Lung (tissue), 12 donors: ENCODE data around the gene BGLAP. TPM values are rescaled to one million over a fixed set of nuclear protein-coding genes. Genes with fewer than 3 reads are reported as not detected.
"Not testable (repeated sequence)": the region's sequence is repeated elsewhere in the genome, so short reads cannot be mapped to it uniquely, and the experiment has no call there.

Source experiments
- ATAC-seq: fragments of 200-7000 bp; cut with Tn5 transposase; one replicate; pipeline ENCODE4 v1.9.1; 2020; ENCODE audit warnings: moderate number of reproducible peaks; ENCODE audit not compliant: insufficient read depth, low FRiP score
- DNase-seq, 3 donors: peaks; one replicate each; pipeline ENCODE4 v3.0.0-alpha.2; 2013 to 2017
- H3K27ac ChIP-seq, 2 donors: one replicate each; pipeline ENCODE4 v1.5.1; 2013; ENCODE audit warnings: mild to moderate bottlenecking in 2 of 2, moderate library complexity in 2 of 2, control low read depth in 1 of 2, inconsistent platforms in 1 of 2, low read depth in 1 of 2, low read length in 1 of 2
- H3K27me3 ChIP-seq, 3 donors: one replicate each; pipeline ENCODE4 v1.5.1; 2013; ENCODE audit warnings: low read length in 2 of 3; ENCODE audit not compliant: control insufficient read depth in 3 of 3, insufficient read depth in 3 of 3
- H3K36me3 ChIP-seq, 4 donors: one replicate each; pipeline ENCODE4 v1.5.1; 2013; ENCODE audit warnings: low read length in 4 of 4, mild to moderate bottlenecking in 1 of 4, moderate library complexity in 1 of 4; ENCODE audit not compliant: control insufficient read depth in 4 of 4, insufficient read depth in 4 of 4
- H3K4me1 ChIP-seq, 5 donors: one replicate each; pipeline ENCODE4 v1.5.1; 2013; ENCODE audit warnings: low read length in 5 of 5, mild to moderate bottlenecking in 2 of 5, moderate library complexity in 1 of 5; ENCODE audit not compliant: control insufficient read depth in 5 of 5, insufficient read depth in 5 of 5
- H3K4me3 ChIP-seq: one replicate; pipeline ENCODE4 v1.5.1; 2013; ENCODE audit warnings: mild to moderate bottlenecking, control low read depth, moderate library complexity
- H3K9ac ChIP-seq, 2 donors: one replicate each; pipeline ENCODE4 v1.5.1; 2013; ENCODE audit warnings: low read length in 2 of 2, control low read depth in 1 of 2; ENCODE audit not compliant: insufficient read depth in 1 of 2
- H3K9me3 ChIP-seq, 4 donors: one replicate each; pipeline ENCODE4 v1.5.1; 2013; ENCODE audit warnings: low read length in 3 of 4, mild to moderate bottlenecking in 1 of 4, moderate library complexity in 1 of 4; ENCODE audit not compliant: control insufficient read depth in 4 of 4, insufficient read depth in 3 of 4
- CTCF ChIP-seq: IDR thresholded peaks from 2 replicates; pipeline ENCODE4 v1.5.1; 2012; ENCODE audit warnings: mild to moderate bottlenecking; ENCODE audit errors: control extremely low read depth, extremely low read depth
- WGBS, 2 donors: extraction: QIAGEN DNeasy Blood & Tissue Kit; methylation state at CpG; one replicate each; pipeline ENCODE4 v1.1.7; 2013; 5-methylcytosine and 5-hydroxymethylcytosine counted together
- polyA plus RNA-seq, 2 donors: library from polyadenylated mRNA; stranded (reverse); fragments of 200-250 nt; gene quantifications; one replicate each; pipeline ENCODE4 v1.2.1, GENCODE V29; 2013
- total RNA-seq, 2 donors: library from RNA; depleted of rRNA in 1 of 2; stranded (reverse); fragments of >200 nt in 1 of 2; gene quantifications; one replicate each; pipeline ENCODE4 v1.2.1, GENCODE V29; 2014 to 2021
- donor health status: control.
- donor health status: control.
- donor health status: Bipolar disorder and iron deficiency.
- donor health status: healthy.
- donor health status: DM: yes; HTN: yes; CAD: no.

BGLAP gene
- total and polyA plus RNA-seq, 4 donors = 0.46 to 1.7 (median 1.5) TPM

DNA sequence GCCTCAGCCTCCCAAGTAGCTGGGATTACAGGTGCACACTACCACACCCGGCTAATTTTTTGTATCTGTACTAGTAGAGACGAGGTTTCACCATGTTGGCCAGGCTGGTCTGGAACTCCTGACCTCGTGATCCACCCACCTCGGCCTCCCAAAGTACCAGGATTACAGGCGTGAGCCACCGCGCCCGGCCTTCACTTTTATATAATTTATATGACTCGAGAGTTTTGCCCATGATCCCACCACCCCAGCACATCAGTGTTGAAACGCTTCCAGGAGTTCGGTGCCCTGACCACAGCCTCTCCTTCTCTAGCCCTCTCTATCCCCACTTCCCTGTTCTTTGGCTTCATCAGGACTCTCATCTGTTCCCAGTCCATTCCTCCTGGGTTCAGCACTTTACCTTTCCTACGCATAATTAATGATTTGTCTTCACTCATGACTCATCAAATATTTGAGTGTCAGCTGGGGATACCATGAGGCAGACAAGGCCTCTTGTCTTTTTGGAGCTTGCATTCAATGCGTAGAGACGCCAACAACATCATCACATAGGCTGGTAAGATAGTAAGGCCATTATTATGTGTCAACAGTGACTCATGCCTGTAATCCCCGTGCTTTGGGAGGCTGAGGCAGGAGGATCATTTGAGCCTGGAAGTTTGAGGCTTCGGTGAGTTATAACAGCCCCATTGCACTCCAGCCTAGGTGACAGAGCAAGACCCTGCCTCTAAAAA lies 27.8 kb upstream of the BGLAP start:
- ATAC-seq (no peak), DNase-seq (no peak)
- Histone ChIP-seq H3K9me3 (no peaks in the 10 kb centered on the region), H3K36me3 (peaks cover 0 to 14% (median 12%) of the 10 kb centered on the region in 4 donors), H3K27ac (peak overlapping the region; percentile 42 to 99), H3K27me3 (no peaks in the 10 kb centered on the region), H3K4me3 (no peak overlapping the region), H3K4me1 (peaks cover 0 to 16% (median 4%) of the 10 kb centered on the region in 5 donors), H3K9ac (peak overlapping the region; percentile 0 to 96)
- no peak for TF ChIP-seq CTCF
- 79 to 80% methylated on average over 16 of the region's 16 CpGs for WGBS, 2 donors

DNA sequence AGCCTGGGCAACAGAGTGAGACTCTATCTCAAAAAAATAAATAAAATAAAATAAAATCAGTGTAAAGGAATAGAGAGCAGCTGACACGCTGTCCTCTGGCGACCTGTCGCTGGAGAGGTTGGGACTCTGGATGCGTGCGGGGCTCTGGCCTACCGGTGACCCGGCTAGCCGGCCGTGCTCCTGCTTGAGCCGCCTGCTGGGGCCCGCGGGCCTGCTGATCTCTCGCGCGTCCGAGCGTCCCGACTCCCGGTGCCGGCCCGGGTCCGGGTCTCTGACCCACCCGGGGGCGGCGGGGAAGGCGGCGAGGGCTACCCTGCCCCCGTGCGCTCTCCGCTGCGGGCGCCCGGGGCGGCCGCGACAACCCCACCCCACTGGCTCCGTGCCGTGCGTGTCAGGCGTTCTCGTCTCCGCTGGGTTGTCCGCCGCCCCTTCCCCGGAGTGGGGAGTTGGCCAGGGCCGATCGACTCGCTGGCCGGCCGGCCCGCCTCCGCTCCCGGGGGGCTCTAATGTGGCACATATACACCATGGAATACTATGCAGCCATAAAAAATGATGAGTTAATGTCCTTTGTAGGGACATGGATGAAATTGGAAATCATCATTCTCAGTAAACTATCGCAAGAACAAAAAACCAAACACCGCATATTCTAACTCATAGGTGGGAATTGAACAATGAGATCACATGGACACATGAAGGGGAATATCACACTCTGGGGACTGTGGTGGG lies 25.5 kb upstream of the BGLAP start:
- DNase-seq, ATAC-seq, H3K27me3 ChIP-seq, H3K9me3 ChIP-seq, H3K4me3 ChIP-seq, H3K9ac ChIP-seq, H3K27ac ChIP-seq: not testable (repeated sequence)
- H3K4me1 ChIP-seq = peaks cover 0 to 16% (median 4%) of the 10 kb centered on the region in 5 donors
- WGBS, 2 donors = 91 to 95% methylated on average over 55 of the region's 55 CpGs
- H3K36me3 ChIP-seq = peaks cover 4 to 23% (median 10%) of the 10 kb centered on the region in 4 donors

DNA sequence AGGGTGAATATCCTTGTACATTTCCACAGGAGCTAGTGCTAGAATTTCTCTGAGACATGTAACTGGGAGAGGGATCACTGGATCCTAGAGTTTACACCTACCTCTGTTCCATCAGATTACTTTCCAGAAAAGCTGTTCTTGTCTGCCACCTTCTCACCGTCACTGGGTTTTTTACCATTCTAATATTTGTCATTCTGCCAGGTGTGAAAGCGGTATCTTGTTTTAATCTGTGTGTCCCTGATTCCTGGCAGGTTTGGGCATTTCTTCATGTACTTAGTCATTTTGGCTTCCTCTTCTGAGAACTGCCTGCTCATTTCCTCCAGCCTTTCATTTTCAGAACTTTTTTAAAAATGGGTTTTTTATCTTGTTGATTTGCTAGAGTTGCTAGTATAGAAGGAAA lies 24.1 kb upstream of the BGLAP start:
- Histone ChIP-seq H3K4me1 (peaks cover 0 to 12% (median 4%) of the 10 kb centered on the region in 5 donors), H3K36me3 (peaks cover 4 to 32% (median 17%) of the 10 kb centered on the region in 4 donors), H3K27ac (peak overlapping the region in 1 of 2 donors; percentile 71), H3K9me3 (no peaks in the 10 kb centered on the region), H3K9ac (no peak overlapping the region), H3K4me3 (no peak overlapping the region), H3K27me3 (no peaks in the 10 kb centered on the region)
- 21 to 32% methylated on average over 2 of the region's 2 CpGs for WGBS, 2 donors
- no peak for TF ChIP-seq CTCF
- ATAC-seq (no peak), DNase-seq (no peak)

GRCh38 chr1:156220226-156220625 lies 21.8 kb upstream of the BGLAP start:
- no peak for TF ChIP-seq CTCF
- DNase-seq (no peak), ATAC-seq (no peak)
- no peaks in the 10 kb centered on the region for H3K9me3 ChIP-seq
- H3K36me3 ChIP-seq = peaks cover 5 to 31% (median 24%) of the 10 kb centered on the region in 4 donors
- no peak overlapping the region for H3K4me3 ChIP-seq
- no peak overlapping the region for H3K27ac ChIP-seq
- WGBS, 2 donors = 96 to 100% methylated on average over 9 of the region's 9 CpGs
- H3K9ac ChIP-seq = no peak overlapping the region
- peaks cover 0 to 4% (median 0%) of the 10 kb centered on the region in 5 donors for H3K4me1 ChIP-seq
- H3K27me3 ChIP-seq = no peaks in the 10 kb centered on the region
